SH-SY5Y (cell line): ENCODE measurements around the gene NDUFC1.

Experiments
- GATA2 ChIP-seq: IDR thresholded peaks from 2 replicates; pipeline ENCODE4 v1.6.1; 2011; ENCODE audit warnings: mild to moderate bottlenecking, low read depth, low read length
- GATA3 ChIP-seq: IDR thresholded peaks from 2 replicates; pipeline ENCODE4 v1.6.1; 2011; ENCODE audit warnings: low read depth, mild to moderate bottlenecking, low read length, moderate library complexity

NDUFC1 gene

GRCh38 chr4:139304920-139305319 is 2.6 kb upstream of the NDUFC1 start:
- TF ChIP-seq GATA2 (no peak), GATA3 (no peak)

- TF ChIP-seq GATA3 (no peak), GATA2 (0 out of 2 replicates have a peak, but pooled peaks have one; percentile 7)
Observed at GRCh38 chr4:139301113-139301820, 1.0 kb downstream of the NDUFC1 start, which contains the start of gene NAA15. TSS of gene NAA15 (plus strand) at chr4:139301505. CDS start at chr4:139301778, 273 bp downstream.

GRCh38 chr4:139300431-139301112 is 1.7 kb downstream of the NDUFC1 start:
- TF ChIP-seq GATA3 (no peak), GATA2 (no peak)

- TF ChIP-seq GATA2 (no peak), GATA3 (no peak)
Observed at GRCh38 chr4:139299536-139299935, 2.7 kb downstream of the NDUFC1 start.

- no peak for TF ChIP-seq GATA2
- no peak for TF ChIP-seq GATA3
Observed at GRCh38 chr4:139297001-139297410, 5.3 kb downstream of the NDUFC1 start.

- TF ChIP-seq GATA3 (no peak), GATA2 (no peak)
Observed at GRCh38 chr4:139295942-139296299, 6.4 kb downstream of the NDUFC1 start.

- TF ChIP-seq GATA2: no peak
- no peak for TF ChIP-seq GATA3
Observed at GRCh38 chr4:139295206-139295941, 6.9 kb downstream of the NDUFC1 start.

- TF ChIP-seq GATA3: no peak
- no peak for TF ChIP-seq GATA2
Observed at GRCh38 chr4:139286186-139286698, 16.0 kb downstream of the NDUFC1 start.

- TF ChIP-seq GATA2: no peak
- TF ChIP-seq GATA3: no peak
Observed at GRCh38 chr4:139282721-139283075, 19.6 kb downstream of the NDUFC1 start.

- no peak for TF ChIP-seq GATA3
- TF ChIP-seq GATA2: no peak
Observed at GRCh38 chr4:139282065-139282720, 20.1 kb downstream of the NDUFC1 start.

GRCh38 chr4:139279760-139280620 is 22.3 kb downstream of the NDUFC1 start, which contains the start of gene MGARP:
TSS of gene MGARP (minus strand) at chr4:139280225. CDS start at chr4:139280158, 67 bp downstream.
- no peak for TF ChIP-seq GATA2
- TF ChIP-seq GATA3: no peak

GRCh38 chr4:139278912-139279759 is 23.1 kb downstream of the NDUFC1 start:
- TF ChIP-seq GATA3: no peak
- no peak for TF ChIP-seq GATA2

GRCh38 chr4:139278485-139278884 is 23.8 kb downstream of the NDUFC1 start:
- TF ChIP-seq GATA2 (no peak), GATA3 (no peak)
